Urothelium cell line (cell line): Measurements from ENCODE around the gene PPM1B.
"Not testable (repeated sequence)": the region's sequence is repeated elsewhere in the genome, so short reads cannot be mapped to it uniquely, and the experiment has no call there.

Source experiments
- DNase-seq: peaks from one replicate; pipeline ENCODE4 v3.0.0; 2011; ENCODE audit warnings: low spot score, mixed read lengths
- FAIRE-seq: peaks from 2 replicates; lab custom pipeline; 2011; peaks lifted over from hg19 to GRCh38; lab: Jason Lieb, UNC

Gene PPM1B

GRCh38 chr2:44195714-44196113, 27.0 kb downstream of the PPM1B start:
- no peak for FAIRE-seq
- no peak for DNase-seq

- DNase-seq = no peak
These were observed 29.1 kb downstream of the PPM1B start for GRCh38 chr2:44197816-44198215.

GRCh38 chr2:44200011-44200410, 31.3 kb downstream of the PPM1B start:
- DNase-seq = no peak
- no peak for FAIRE-seq

More at GRCh38 chr2:44197816-44198215, 29.1 kb downstream of the PPM1B start:
- FAIRE-seq = no peak

- FAIRE-seq (no peak), DNase-seq (no peak)
These were observed 32.1 kb downstream of the PPM1B start for GRCh38 chr2:44200759-44201158.

GRCh38 chr2:44201648-44202165, 33.0 kb downstream of the PPM1B start:
- DNase-seq (no peak), FAIRE-seq (no peak)

- no peak for FAIRE-seq
- no peak for DNase-seq
These were observed 34.9 kb downstream of the PPM1B start for GRCh38 chr2:44203542-44203941.

- FAIRE-seq = no peak
These were observed 36.5 kb downstream of the PPM1B start for GRCh38 chr2:44205169-44205568.

GRCh38 chr2:44207102-44207501, 38.4 kb downstream of the PPM1B start:
- no peak for DNase-seq
- no peak for FAIRE-seq

More at GRCh38 chr2:44205169-44205568, 36.5 kb downstream of the PPM1B start:
- DNase-seq = no peak

GRCh38 chr2:44207648-44208047, 39.0 kb downstream of the PPM1B start:
- DNase-seq, FAIRE-seq: not testable (repeated sequence)

- FAIRE-seq = no peak
- no peak for DNase-seq
These were observed 41.7 kb downstream of the PPM1B start for GRCh38 chr2:44210362-44210761.

GRCh38 chr2:44211183-44211582, 42.5 kb downstream of the PPM1B start:
- DNase-seq (no peak), FAIRE-seq (no peak)

GRCh38 chr2:44212302-44212701, 43.6 kb downstream of the PPM1B start:
- FAIRE-seq (no peak), DNase-seq (no peak)

GRCh38 chr2:44215827-44216226, 47.2 kb downstream of the PPM1B start:
- no peak for DNase-seq
- no peak for FAIRE-seq

GRCh38 chr2:44218771-44219170, 50.1 kb downstream of the PPM1B start:
- FAIRE-seq = no peak
- no peak for DNase-seq

GRCh38 chr2:44226753-44227152, 58.1 kb downstream of the PPM1B start:
- FAIRE-seq (no peak), DNase-seq (no peak)

GRCh38 chr2:44230378-44230777, 61.7 kb downstream of the PPM1B start:
- DNase-seq (no peak), FAIRE-seq (peak; percentile 65)

- FAIRE-seq = no peak
These were observed 64.9 kb downstream of the PPM1B start for GRCh38 chr2:44233450-44234128.

GRCh38 chr2:44237221-44237620, 68.5 kb downstream of the PPM1B start:
- DNase-seq = no peak

More at GRCh38 chr2:44233450-44234128, 64.9 kb downstream of the PPM1B start:
- DNase-seq = peak; percentile 68

GRCh38 chr2:44242904-44243303, 74.2 kb downstream of the PPM1B start:
- DNase-seq (no peak), FAIRE-seq (no peak)

More at GRCh38 chr2:44237221-44237620, 68.5 kb downstream of the PPM1B start:
- FAIRE-seq = no peak

GRCh38 chr2:44244135-44244871, 75.6 kb downstream of the PPM1B start:
- no peak for FAIRE-seq
- peak; percentile 72 for DNase-seq

GRCh38 chr2:44245083-44245861, 76.6 kb downstream of the PPM1B start:
- DNase-seq (no peak), FAIRE-seq (no peak)
